Activated CD4-positive, alpha-beta T cell treated with anti-CD3 and anti-CD28 coated beads for 1 hour (primary cell): ENCODE data around the gene KCNH4.
"Not testable (repeated sequence)": the region's sequence is repeated elsewhere in the genome, so short reads cannot be mapped to it uniquely, and the experiment has no call there.

ENCODE experiments used
- DNase-seq: peaks from one replicate; pipeline ENCODE4 v3.0.0-alpha.2; 2020

KCNH4 gene

GRCh38 chr17:42180922-42181850, at the start of gene KCNH4:
Gene KCNH4 (minus strand): TSS chr17:42181142. CDS start chr17:42180945, 197 bp downstream.
- DNase-seq: peak; percentile 79

GRCh38 chr17:42230225-42230624, 49.3 kb upstream of the KCNH4 start:
- no peak for DNase-seq

GRCh38 chr17:42227849-42228700, 47.1 kb upstream of the KCNH4 start:
- DNase-seq: no peak

GRCh38 chr17:42225646-42226045, 44.7 kb upstream of the KCNH4 start:
- no peak for DNase-seq

- no peak for DNase-seq
Measured at GRCh38 chr17:42224651-42225050, 43.7 kb upstream of the KCNH4 start.

GRCh38 chr17:42221886-42222745, 41.2 kb upstream of the KCNH4 start:
- peak; percentile 39 for DNase-seq

GRCh38 chr17:42219280-42219679, 38.3 kb upstream of the KCNH4 start:
- not testable (repeated sequence) for DNase-seq

GRCh38 chr17:42214156-42214555, 33.2 kb upstream of the KCNH4 start:
- DNase-seq: no peak

GRCh38 chr17:42212382-42212781, 31.4 kb upstream of the KCNH4 start:
- DNase-seq: no peak

GRCh38 chr17:42211921-42212341, 31.0 kb upstream of the KCNH4 start:
- not testable (repeated sequence) for DNase-seq

GRCh38 chr17:42210046-42210445, 29.1 kb upstream of the KCNH4 start:
- DNase-seq: no peak

- DNase-seq: not testable (repeated sequence)
Measured at GRCh38 chr17:42206153-42206612, 25.2 kb upstream of the KCNH4 start.

- no peak for DNase-seq
Measured at GRCh38 chr17:42203354-42203753, 22.4 kb upstream of the KCNH4 start.

GRCh38 chr17:42202696-42203095, 21.8 kb upstream of the KCNH4 start:
- DNase-seq: no peak

- DNase-seq: no peak
Measured at GRCh38 chr17:42202159-42202558, 21.2 kb upstream of the KCNH4 start.

- no peak for DNase-seq
Measured at GRCh38 chr17:42201458-42201772, 20.5 kb upstream of the KCNH4 start.

- DNase-seq: no peak
Measured at GRCh38 chr17:42200706-42201457, 19.9 kb upstream of the KCNH4 start.

- no peak for DNase-seq
Measured at GRCh38 chr17:42199416-42200011, 18.6 kb upstream of the KCNH4 start.

GRCh38 chr17:42198897-42199296, 18.0 kb upstream of the KCNH4 start:
- DNase-seq: no peak

GRCh38 chr17:42197564-42198156, 16.7 kb upstream of the KCNH4 start:
- no peak for DNase-seq
